ENCODE data around the gene PAMR1.

- TF ChIP-seq CTCF (IDR thresholded peaks at IDR 0.05): no peak
- no peak for TF ChIP-seq EP300 (IDR thresholded peaks at IDR 0.05)
- TF ChIP-seq POLR2A (IDR thresholded peaks at IDR 0.05): no peak
These were observed 126.5 kb downstream of the PAMR1 start for GRCh38 chr11:35398881-35399280.

Measured in ovary (tissue), 3 donors.